Neural crest cell (in vitro differentiated cells): Measurements from ENCODE around the gene FAF1. TPM values are rescaled to one million over a fixed set of nuclear protein-coding genes. Genes with fewer than 3 reads are reported as not detected.
"Not testable (repeated sequence)": the region's sequence is repeated elsewhere in the genome, so short reads cannot be mapped to it uniquely, and the experiment has no call there.

Source experiments
- DNase-seq: peaks from one replicate; pipeline ENCODE4 v3.0.0; 2021; ENCODE audit warnings: low read depth, mixed read lengths, low spot score
- H3K27ac Mint-ChIP-seq: one replicate; pipeline ENCODE4 v1.8.0; 2021; ENCODE audit warnings: mild to moderate bottlenecking, mixed read lengths; ENCODE audit not compliant: unreplicated experiment
- H3K27me3 Mint-ChIP-seq: 2 replicates; pipeline ENCODE4 v1.8.0; 2021; ENCODE audit warnings: low read depth, mild to moderate bottlenecking, mixed read lengths
- H3K36me3 Mint-ChIP-seq: 2 replicates; pipeline ENCODE4 v1.8.0; 2021; ENCODE audit warnings: low read depth, mild to moderate bottlenecking, mixed read lengths
- H3K4me1 Mint-ChIP-seq: 2 replicates; pipeline ENCODE4 v1.8.0; 2021; ENCODE audit warnings: mixed read lengths
- H3K4me3 Mint-ChIP-seq: one replicate; pipeline ENCODE4 v1.8.0; 2021; ENCODE audit warnings: mild to moderate bottlenecking, mixed read lengths
- H3K9me3 Mint-ChIP-seq: 2 replicates; pipeline ENCODE4 v1.8.0; 2021; ENCODE audit warnings: mixed read lengths
- CTCF ChIP-seq: fragments of 200-600 bp; sonication (generic); conservative IDR thresholded peaks from 2 replicates; pipeline ENCODE4 v1.5.0; 2021; ENCODE audit warnings: antibody characterized with exemption, mild to moderate bottlenecking
- total RNA-seq: library from RNA; stranded (reverse); gene quantifications from 2 replicates; pipeline ENCODE4 v1.2.1, GENCODE V29; 2021

The FAF1 gene
- total RNA-seq, 1 donor from 2014 or later, result 73.0 TPM

GRCh38 chr1:50724626-50725286 lies 235.3 kb downstream of the FAF1 start:
- Mint-ChIP-seq H3K4me3 (no peak overlapping the region), H3K27me3 (no peaks in the 10 kb centered on the region), H3K4me1 (no peaks in the 10 kb centered on the region), H3K9me3 (no peaks in the 10 kb centered on the region), H3K27ac (no peak overlapping the region), H3K36me3 (no peaks in the 10 kb centered on the region)
- DNase-seq, result no peak
- no peak for TF ChIP-seq CTCF

- Mint-ChIP-seq H3K36me3 (peaks cover 7% of the 10 kb centered on the region), H3K4me1 (peaks cover 4% of the 10 kb centered on the region), H3K27ac (no peak overlapping the region), H3K27me3 (no peaks in the 10 kb centered on the region), H3K4me3 (no peak overlapping the region), H3K9me3 (peaks cover 3% of the 10 kb centered on the region)
- TF ChIP-seq CTCF, result no peak
- no peak for DNase-seq
Measured at GRCh38 chr1:50720457-50721053, 239.5 kb downstream of the FAF1 start.

GRCh38 chr1:50719126-50719525 lies 240.9 kb downstream of the FAF1 start:
- Mint-ChIP-seq H3K36me3 (peaks cover 7% of the 10 kb centered on the region), H3K27ac (no peak overlapping the region), H3K27me3 (no peaks in the 10 kb centered on the region), H3K4me1 (peaks cover 4% of the 10 kb centered on the region), H3K9me3 (peaks cover 3% of the 10 kb centered on the region), H3K4me3 (no peak overlapping the region)
- TF ChIP-seq CTCF, result no peak
- no peak for DNase-seq

- Mint-ChIP-seq H3K4me3 (no peak overlapping the region), H3K36me3 (peaks cover 7% of the 10 kb centered on the region), H3K27me3 (no peaks in the 10 kb centered on the region), H3K4me1 (peaks cover 4% of the 10 kb centered on the region), H3K9me3 (peaks cover 3% of the 10 kb centered on the region), H3K27ac (no peak overlapping the region)
- TF ChIP-seq CTCF, result no peak
- DNase-seq, result no peak
Measured at GRCh38 chr1:50717327-50717726, 242.7 kb downstream of the FAF1 start.

- not testable (repeated sequence) for H3K4me3 Mint-ChIP-seq, H3K4me1 Mint-ChIP-seq, H3K36me3 Mint-ChIP-seq, H3K9me3 Mint-ChIP-seq, DNase-seq, H3K27me3 Mint-ChIP-seq, H3K27ac Mint-ChIP-seq
Measured at GRCh38 chr1:50716455-50716854, 243.6 kb downstream of the FAF1 start.

GRCh38 chr1:50710099-50710498 lies 250.0 kb downstream of the FAF1 start:
- H3K27ac Mint-ChIP-seq, result no peak overlapping the region
- no peaks in the 10 kb centered on the region for H3K27me3 Mint-ChIP-seq
- H3K9me3 Mint-ChIP-seq, result no peaks in the 10 kb centered on the region
- no peaks in the 10 kb centered on the region for H3K36me3 Mint-ChIP-seq
- no peak overlapping the region for H3K4me3 Mint-ChIP-seq
- peaks cover 17% of the 10 kb centered on the region for H3K4me1 Mint-ChIP-seq
- no peak for DNase-seq
- TF ChIP-seq CTCF, result no peak
